Activated T-helper 17 cell treated with anti-CD3 and anti-CD28 coated beads, Interleukin-2, amount 50 U/mL, for 72 hours (primary cell): Measurements from ENCODE around the gene CARM1. TPM values are rescaled to one million over a fixed set of nuclear protein-coding genes. Genes with fewer than 3 reads are reported as not detected.

Experiments used
- ATAC-seq: fragments of 150-1000 bp; cut with Tn5 transposase; replicated peaks from 2 replicates; pipeline ENCODE4 v1.10.0; 2021; ENCODE audit warnings: mild to moderate bottlenecking, moderate library complexity
- H3K27ac Mint-ChIP-seq: one replicate; pipeline ENCODE4 v1.8.0; 2022; ENCODE audit warnings: mixed read lengths
- H3K27me3 Mint-ChIP-seq: one replicate; pipeline ENCODE4 v1.8.0; 2022; ENCODE audit warnings: mixed read lengths
- H3K36me3 Mint-ChIP-seq: one replicate; pipeline ENCODE4 v1.8.0; 2022; ENCODE audit warnings: low read depth, mild to moderate bottlenecking, mixed read lengths
- H3K4me1 Mint-ChIP-seq: one replicate; pipeline ENCODE4 v1.8.0; 2022; ENCODE audit warnings: mixed read lengths
- H3K4me3 Mint-ChIP-seq: one replicate; pipeline ENCODE4 v1.8.0; 2022; ENCODE audit warnings: mild to moderate bottlenecking, mixed read lengths
- H3K9me3 Mint-ChIP-seq: one replicate; pipeline ENCODE4 v1.8.0; 2022; ENCODE audit warnings: mixed read lengths
- total RNA-seq, 2 donors: library from RNA; stranded (reverse); gene quantifications; one replicate each; pipeline ENCODE4 v1.2.3, GENCODE V29; 2022

The CARM1 gene
- total RNA-seq, result 10 to 100 TPM; 32.7 to 62.1 TPM

GRCh38 chr19:10870955-10871603 lies at the start of gene CARM1:
Gene CARM1 (plus strand): TSS chr19:10871553. CDS start chr19:10871703, 150 bp downstream.
- Mint-ChIP-seq H3K27ac (peak within 1 kb of the TSS; percentile 91), H3K4me1 (peaks cover 13% of the 10 kb centered on the region), H3K36me3 (peaks cover 10% of the 10 kb centered on the region), H3K4me3 (peak within 1 kb of the TSS; percentile 91), H3K27me3 (no peaks in the 10 kb centered on the region), H3K9me3 (no peaks in the 10 kb centered on the region)
- peak; percentile 89 for ATAC-seq

GRCh38 chr19:10823690-10824089 lies 47.7 kb upstream of the CARM1 start:
- no peak overlapping the region for H3K4me3 Mint-ChIP-seq
- ATAC-seq, result no peak
- H3K9me3 Mint-ChIP-seq, result no peaks in the 10 kb centered on the region
- no peak overlapping the region for H3K27ac Mint-ChIP-seq
- H3K27me3 Mint-ChIP-seq, result no peaks in the 10 kb centered on the region
- peaks cover 86% of the 10 kb centered on the region for H3K36me3 Mint-ChIP-seq
- H3K4me1 Mint-ChIP-seq, result peaks cover 7% of the 10 kb centered on the region

- no peaks in the 10 kb centered on the region for H3K4me1 Mint-ChIP-seq
- no peak overlapping the region for H3K4me3 Mint-ChIP-seq
- H3K27ac Mint-ChIP-seq, result no peak overlapping the region
- H3K36me3 Mint-ChIP-seq, result peaks cover 79% of the 10 kb centered on the region
- ATAC-seq, result no peak
- H3K9me3 Mint-ChIP-seq, result no peaks in the 10 kb centered on the region
- no peaks in the 10 kb centered on the region for H3K27me3 Mint-ChIP-seq
Observed at GRCh38 chr19:10826231-10826630, 45.1 kb upstream of the CARM1 start.

- H3K4me3 Mint-ChIP-seq, result no peak overlapping the region
Observed at GRCh38 chr19:10826846-10827245, 44.5 kb upstream of the CARM1 start.

GRCh38 chr19:10828981-10829821 lies 42.2 kb upstream of the CARM1 start:
- peaks cover 74% of the 10 kb centered on the region for H3K36me3 Mint-ChIP-seq
- H3K27me3 Mint-ChIP-seq, result no peaks in the 10 kb centered on the region
- peak; percentile 38 for ATAC-seq
- no peak overlapping the region for H3K4me3 Mint-ChIP-seq
- no peaks in the 10 kb centered on the region for H3K4me1 Mint-ChIP-seq
- no peak overlapping the region for H3K27ac Mint-ChIP-seq
- no peaks in the 10 kb centered on the region for H3K9me3 Mint-ChIP-seq

More at GRCh38 chr19:10826846-10827245, 44.5 kb upstream of the CARM1 start:
- H3K27me3 Mint-ChIP-seq, result no peaks in the 10 kb centered on the region
- H3K36me3 Mint-ChIP-seq, result peaks cover 73% of the 10 kb centered on the region
- no peaks in the 10 kb centered on the region for H3K9me3 Mint-ChIP-seq
- H3K4me1 Mint-ChIP-seq, result no peaks in the 10 kb centered on the region
- ATAC-seq, result no peak
- no peak overlapping the region for H3K27ac Mint-ChIP-seq

GRCh38 chr19:10829967-10830366 lies 41.4 kb upstream of the CARM1 start:
- Mint-ChIP-seq H3K9me3 (no peaks in the 10 kb centered on the region), H3K27me3 (no peaks in the 10 kb centered on the region), H3K4me3 (no peak overlapping the region), H3K36me3 (peaks cover 66% of the 10 kb centered on the region), H3K27ac (no peak overlapping the region), H3K4me1 (no peaks in the 10 kb centered on the region)
- ATAC-seq, result no peak

GRCh38 chr19:10830370-10830769 lies 41.0 kb upstream of the CARM1 start:
- H3K27ac Mint-ChIP-seq, result no peak overlapping the region
- peaks cover 1% of the 10 kb centered on the region for H3K4me1 Mint-ChIP-seq
- H3K27me3 Mint-ChIP-seq, result no peaks in the 10 kb centered on the region
- no peak for ATAC-seq
- H3K4me3 Mint-ChIP-seq, result no peak overlapping the region
- peaks cover 64% of the 10 kb centered on the region for H3K36me3 Mint-ChIP-seq
- peaks cover under 1% of the 10 kb centered on the region for H3K9me3 Mint-ChIP-seq

GRCh38 chr19:10830931-10831779 lies 40.2 kb upstream of the CARM1 start:
- no peaks in the 10 kb centered on the region for H3K27me3 Mint-ChIP-seq
- H3K9me3 Mint-ChIP-seq, result peaks cover 4% of the 10 kb centered on the region
- no peak overlapping the region for H3K4me3 Mint-ChIP-seq
- H3K4me1 Mint-ChIP-seq, result peaks cover 6% of the 10 kb centered on the region
- H3K36me3 Mint-ChIP-seq, result peaks cover 64% of the 10 kb centered on the region
- no peak for ATAC-seq
- H3K27ac Mint-ChIP-seq, result no peak overlapping the region

GRCh38 chr19:10831987-10832938 lies 39.1 kb upstream of the CARM1 start:
- peaks cover 6% of the 10 kb centered on the region for H3K4me1 Mint-ChIP-seq
- H3K36me3 Mint-ChIP-seq, result peaks cover 57% of the 10 kb centered on the region
- no peak overlapping the region for H3K27ac Mint-ChIP-seq
- H3K9me3 Mint-ChIP-seq, result peaks cover 4% of the 10 kb centered on the region
- no peak overlapping the region for H3K4me3 Mint-ChIP-seq
- no peak for ATAC-seq
- no peaks in the 10 kb centered on the region for H3K27me3 Mint-ChIP-seq

GRCh38 chr19:10832939-10833296 lies 38.4 kb upstream of the CARM1 start:
- Mint-ChIP-seq H3K27ac (no peak overlapping the region), H3K4me1 (peaks cover 6% of the 10 kb centered on the region), H3K36me3 (peaks cover 50% of the 10 kb centered on the region), H3K9me3 (peaks cover 4% of the 10 kb centered on the region), H3K4me3 (no peak overlapping the region), H3K27me3 (no peaks in the 10 kb centered on the region)
- ATAC-seq, result no peak

- Mint-ChIP-seq H3K4me1 (peaks cover 6% of the 10 kb centered on the region), H3K4me3 (peak overlapping the region; percentile 95), H3K27ac (peak overlapping the region; percentile 99), H3K9me3 (peaks cover 4% of the 10 kb centered on the region), H3K36me3 (peaks cover 31% of the 10 kb centered on the region), H3K27me3 (no peaks in the 10 kb centered on the region)
- no peak for ATAC-seq
Observed at GRCh38 chr19:10835089-10835753, 36.1 kb upstream of the CARM1 start.

GRCh38 chr19:10835754-10836478 lies 35.4 kb upstream of the CARM1 start, which contains the start of gene TMED1:
Gene TMED1 (minus strand): TSS chr19:10836212. CDS start chr19:10836191, 21 bp downstream.
- peak; percentile 92 for ATAC-seq
- H3K27me3 Mint-ChIP-seq, result no peaks in the 10 kb centered on the region
- H3K4me1 Mint-ChIP-seq, result peaks cover 6% of the 10 kb centered on the region
- H3K9me3 Mint-ChIP-seq, result peaks cover 4% of the 10 kb centered on the region
- peaks cover 28% of the 10 kb centered on the region for H3K36me3 Mint-ChIP-seq
- peak within 1 kb of the TSS; percentile 99 for H3K27ac Mint-ChIP-seq
- H3K4me3 Mint-ChIP-seq, result peak within 1 kb of the TSS; percentile 95
